Measurements from ENCODE around the gene PPP1R12A.

Gene PPP1R12A

GRCh38 chr12:79916826-79917225 lies 18.1 kb downstream of the PPP1R12A start:
- no peak overlapping the region for H3K4me3 ChIP-seq (ENCODE audit: low read depth in 1 of 2, low read length in 1 of 2)
- H3K9me3 ChIP-seq: no peaks in the 10 kb centered on the region
- no peaks in the 10 kb centered on the region for H3K36me3 ChIP-seq
- H3K27me3 ChIP-seq: no peaks in the 10 kb centered on the region
- peaks cover 71 to 91% of the 10 kb centered on the region in 2 experiments for H3K4me1 ChIP-seq (ENCODE audit: control insufficient read depth in 1 of 2, insufficient read depth in 1 of 2, low read depth in 1 of 2, low read length in 1 of 2)
- TF ChIP-seq, protein P1, sequence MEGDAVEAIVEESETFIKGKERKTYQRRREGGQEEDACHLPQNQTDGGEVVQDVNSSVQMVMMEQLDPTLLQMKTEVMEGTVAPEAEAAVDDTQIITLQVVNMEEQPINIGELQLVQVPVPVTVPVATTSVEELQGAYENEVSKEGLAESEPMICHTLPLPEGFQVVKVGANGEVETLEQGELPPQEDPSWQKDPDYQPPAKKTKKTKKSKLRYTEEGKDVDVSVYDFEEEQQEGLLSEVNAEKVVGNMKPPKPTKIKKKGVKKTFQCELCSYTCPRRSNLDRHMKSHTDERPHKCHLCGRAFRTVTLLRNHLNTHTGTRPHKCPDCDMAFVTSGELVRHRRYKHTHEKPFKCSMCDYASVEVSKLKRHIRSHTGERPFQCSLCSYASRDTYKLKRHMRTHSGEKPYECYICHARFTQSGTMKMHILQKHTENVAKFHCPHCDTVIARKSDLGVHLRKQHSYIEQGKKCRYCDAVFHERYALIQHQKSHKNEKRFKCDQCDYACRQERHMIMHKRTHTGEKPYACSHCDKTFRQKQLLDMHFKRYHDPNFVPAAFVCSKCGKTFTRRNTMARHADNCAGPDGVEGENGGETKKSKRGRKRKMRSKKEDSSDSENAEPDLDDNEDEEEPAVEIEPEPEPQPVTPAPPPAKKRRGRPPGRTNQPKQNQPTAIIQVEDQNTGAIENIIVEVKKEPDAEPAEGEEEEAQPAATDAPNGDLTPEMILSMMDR (IDR thresholded peaks at IDR 0.05): no peak
- H3K27ac ChIP-seq: peak overlapping the region; percentile 86

DNA sequence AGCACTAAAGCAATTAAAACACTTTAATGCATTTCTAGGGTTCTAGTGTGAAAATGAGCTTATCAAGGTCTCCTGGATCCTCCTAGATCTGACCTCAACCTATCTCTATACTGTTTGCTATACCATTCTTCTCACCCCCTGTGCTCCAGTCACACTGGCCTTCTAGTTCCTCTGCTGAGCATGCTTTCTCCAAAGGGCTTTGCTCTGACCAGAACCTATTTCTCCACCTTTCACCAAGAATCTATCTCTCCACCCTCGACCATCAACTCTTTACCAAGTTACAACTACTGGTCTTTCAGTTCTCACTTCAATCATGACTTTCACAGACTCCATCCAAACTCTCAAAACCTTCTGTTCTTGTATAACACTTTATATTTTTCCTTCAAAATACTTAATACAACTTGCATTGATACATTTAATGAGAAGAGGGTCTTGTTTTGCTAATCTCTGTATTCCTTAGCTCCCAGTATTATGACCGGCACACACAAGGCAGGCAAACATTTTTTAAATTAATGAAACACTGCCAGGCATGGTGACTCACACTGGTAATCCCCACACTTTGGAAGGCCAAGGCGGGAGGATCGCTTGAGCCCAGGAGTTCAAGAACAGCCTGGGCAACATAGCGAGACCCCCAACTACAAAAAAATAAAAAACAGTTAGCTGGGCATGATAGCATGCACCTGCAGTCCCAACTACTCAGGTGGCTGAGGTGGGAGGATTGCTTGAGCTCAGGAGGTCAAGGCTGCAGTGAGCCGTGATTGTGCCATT lies 22.8 kb downstream of the PPP1R12A start:
- no peak overlapping the region for H3K4me3 ChIP-seq (ENCODE audit: low read depth in 1 of 2, low read length in 1 of 2)
- no peaks in the 10 kb centered on the region for H3K27me3 ChIP-seq
- no peaks in the 10 kb centered on the region for H3K9me3 ChIP-seq
- H3K4me1 ChIP-seq (ENCODE audit: control insufficient read depth in 1 of 2, insufficient read depth in 1 of 2, low read depth in 1 of 2, low read length in 1 of 2): peaks cover 38 to 57% of the 10 kb centered on the region in 2 experiments
- TF ChIP-seq, protein P1 (IDR thresholded peaks at IDR 0.05): no peak
- peaks cover 7% of the 10 kb centered on the region for H3K36me3 ChIP-seq
- H3K27ac ChIP-seq: peak overlapping the region; percentile 49

GRCh38 chr12:79908366-79908765 lies 26.5 kb downstream of the PPP1R12A start:
- Histone ChIP-seq H3K36me3 (peaks cover 7% of the 10 kb centered on the region), H3K4me1 (ENCODE audit: control insufficient read depth in 1 of 2, insufficient read depth in 1 of 2, low read depth in 1 of 2, low read length in 1 of 2) (peaks cover 4 to 26% of the 10 kb centered on the region in 2 experiments), H3K4me3 (ENCODE audit: low read depth in 1 of 2, low read length in 1 of 2) (no peak overlapping the region), H3K27me3 (no peaks in the 10 kb centered on the region), H3K9me3 (no peaks in the 10 kb centered on the region), H3K27ac (peak overlapping the region; percentile 20)
- TF ChIP-seq, protein P1 (IDR thresholded peaks at IDR 0.05): no peak

DNA sequence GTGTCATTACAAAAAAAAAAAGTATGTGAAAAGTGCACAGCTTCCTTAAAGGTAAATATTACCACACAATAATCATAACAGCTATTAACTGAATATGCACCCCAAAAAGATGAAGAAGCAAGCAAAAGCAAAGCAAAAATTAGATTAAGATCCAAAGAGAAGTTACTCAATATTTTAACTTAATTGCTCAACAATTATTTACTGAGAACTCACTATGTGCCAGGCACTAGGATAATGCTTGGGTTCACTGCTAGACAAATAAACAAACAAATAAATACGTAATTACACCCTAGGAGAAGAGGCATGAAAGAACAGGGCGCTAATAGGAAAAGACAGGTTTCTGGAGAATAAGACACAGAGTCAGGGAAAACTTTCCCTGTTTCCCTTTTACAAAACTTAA lies 33.4 kb downstream of the PPP1R12A start:
- TF ChIP-seq, protein P1 (IDR thresholded peaks at IDR 0.05): no peak
- Histone ChIP-seq H3K4me1 (ENCODE audit: control insufficient read depth in 1 of 2, insufficient read depth in 1 of 2, low read depth in 1 of 2, low read length in 1 of 2) (peaks cover 32 to 54% of the 10 kb centered on the region in 2 experiments), H3K4me3 (ENCODE audit: low read depth in 1 of 2, low read length in 1 of 2) (peak overlapping the region in 1 of 2 experiments; percentile 10), H3K27ac (peak overlapping the region; percentile 62), H3K36me3 (no peaks in the 10 kb centered on the region), H3K9me3 (no peaks in the 10 kb centered on the region), H3K27me3 (no peaks in the 10 kb centered on the region)

GRCh38 chr12:79900951-79901350 lies 33.9 kb downstream of the PPP1R12A start:
- H3K27ac ChIP-seq: peak overlapping the region; percentile 62
- H3K36me3 ChIP-seq: no peaks in the 10 kb centered on the region
- H3K27me3 ChIP-seq: no peaks in the 10 kb centered on the region
- H3K4me1 ChIP-seq (ENCODE audit: control insufficient read depth in 1 of 2, insufficient read depth in 1 of 2, low read depth in 1 of 2, low read length in 1 of 2): peaks cover 33 to 60% of the 10 kb centered on the region in 2 experiments
- TF ChIP-seq, protein P1 (IDR thresholded peaks at IDR 0.05): no peak
- H3K4me3 ChIP-seq (ENCODE audit: low read depth in 1 of 2, low read length in 1 of 2): no peak overlapping the region
- no peaks in the 10 kb centered on the region for H3K9me3 ChIP-seq
